GM19043 (cell line): Measurements from ENCODE around the gene PEAK1.

ENCODE experiments used
- ATAC-seq: cut with Tn5 transposase; IDR thresholded peaks from one replicate; pipeline ENCODE4 v1.9.1; 2021; ENCODE audit warnings: low read depth; ENCODE audit not compliant: unreplicated experiment

PEAK1 gene

DNA sequence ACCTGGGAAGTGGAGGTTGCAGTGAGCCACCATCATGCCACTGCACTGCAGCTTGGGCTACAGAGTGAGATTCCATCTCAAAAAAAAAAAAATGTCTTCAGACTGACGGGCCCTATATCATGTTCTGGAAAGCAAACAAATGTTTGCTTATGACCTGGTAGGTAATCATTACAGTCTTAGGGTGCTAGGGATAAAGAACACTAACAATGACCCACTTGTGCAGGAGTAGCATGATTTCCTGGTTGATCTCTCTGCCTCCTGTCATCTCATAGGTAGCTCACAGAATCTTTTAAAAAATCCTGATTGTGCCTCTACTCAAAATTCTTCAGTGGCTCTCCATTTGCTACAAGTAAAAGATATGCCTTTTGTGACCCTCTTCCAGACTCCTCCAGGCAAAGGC is 274.5 kb downstream of the PEAK1 start:
- no peak for ATAC-seq

DNA sequence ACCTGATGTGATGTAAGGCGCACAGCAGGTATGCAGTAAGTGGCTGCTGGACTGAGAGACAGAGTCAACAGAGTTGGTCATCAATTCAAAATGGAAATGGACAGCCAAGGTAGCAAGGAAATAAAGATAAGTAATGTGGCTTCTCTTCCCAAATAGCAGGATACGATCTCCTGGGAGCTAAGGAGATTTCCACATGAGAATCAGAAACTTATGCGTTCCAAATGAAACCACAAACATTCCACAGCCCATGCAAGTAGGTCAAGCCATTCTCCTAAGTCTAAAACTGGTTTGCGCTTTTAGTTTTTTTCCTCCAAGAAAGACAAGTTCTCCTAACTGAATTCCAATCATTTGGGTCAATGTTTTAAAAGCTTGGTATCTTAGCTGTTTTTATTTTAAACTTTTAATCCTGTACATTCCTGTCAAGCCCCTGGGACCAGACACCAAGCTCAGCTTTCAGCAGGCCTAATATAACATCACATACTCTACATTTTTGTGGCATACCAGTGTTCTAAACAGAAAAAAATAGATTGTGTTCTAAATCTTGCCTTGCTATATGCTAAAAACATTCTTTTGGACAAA is 275.3 kb downstream of the PEAK1 start:
- no peak for ATAC-seq

DNA sequence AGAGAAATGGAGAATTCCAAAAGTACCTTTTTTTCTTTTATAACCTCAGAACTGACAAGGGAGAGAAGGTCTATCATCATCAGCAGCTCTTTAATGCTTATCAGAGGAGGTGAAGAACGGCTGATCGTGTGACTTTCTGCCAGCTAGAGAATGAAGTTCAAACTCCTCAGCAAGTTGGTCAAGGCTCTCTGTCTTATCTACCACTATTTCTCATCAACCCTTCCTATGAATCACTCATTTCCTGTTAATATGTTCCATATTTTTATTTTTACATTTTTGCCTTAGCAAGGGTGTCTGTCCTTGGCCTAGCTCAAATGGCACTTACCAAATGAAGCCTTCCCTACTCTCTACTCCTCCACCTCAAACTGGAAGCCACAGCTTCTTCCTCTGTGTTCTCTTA is 275.9 kb downstream of the PEAK1 start:
- ATAC-seq = no peak

DNA sequence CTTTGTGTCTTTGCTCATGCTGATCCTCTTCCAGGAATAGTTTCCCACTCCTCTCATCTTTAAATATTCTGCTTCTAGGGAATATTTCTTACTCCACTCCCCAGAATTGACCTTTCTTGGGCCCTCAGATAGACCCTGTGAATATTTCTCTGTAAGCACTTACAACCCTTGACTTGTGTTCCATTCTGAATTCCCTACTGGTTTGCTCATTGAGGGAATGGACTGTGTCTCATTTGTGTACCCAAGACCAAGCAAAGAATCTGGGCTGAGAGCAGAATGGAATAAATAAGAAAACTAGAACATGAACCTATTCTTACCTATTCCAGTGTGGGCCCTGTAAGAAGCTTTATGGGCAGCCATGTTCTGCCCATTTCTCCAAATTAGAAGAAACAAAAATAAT is 276.3 kb downstream of the PEAK1 start:
- no peak for ATAC-seq

DNA sequence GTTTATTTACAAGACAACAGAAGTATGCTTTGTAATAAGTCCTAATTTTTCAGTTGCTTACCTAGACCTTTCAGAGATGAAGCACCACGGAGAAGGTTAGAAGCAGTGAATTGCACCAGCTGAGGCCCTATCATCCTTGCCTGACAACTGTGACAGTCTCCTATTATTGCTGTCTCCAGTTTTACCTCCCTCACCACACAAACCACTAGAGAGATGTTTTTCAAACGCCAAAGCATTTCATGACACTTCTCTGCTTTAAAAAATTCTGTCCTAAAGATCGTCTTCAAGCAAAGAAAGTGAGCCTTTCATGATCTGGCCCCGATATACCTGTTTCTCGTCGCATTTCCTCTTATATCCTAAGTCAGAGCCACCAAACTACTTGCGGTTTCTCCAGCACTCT is 276.7 kb downstream of the PEAK1 start:
- no peak for ATAC-seq

DNA sequence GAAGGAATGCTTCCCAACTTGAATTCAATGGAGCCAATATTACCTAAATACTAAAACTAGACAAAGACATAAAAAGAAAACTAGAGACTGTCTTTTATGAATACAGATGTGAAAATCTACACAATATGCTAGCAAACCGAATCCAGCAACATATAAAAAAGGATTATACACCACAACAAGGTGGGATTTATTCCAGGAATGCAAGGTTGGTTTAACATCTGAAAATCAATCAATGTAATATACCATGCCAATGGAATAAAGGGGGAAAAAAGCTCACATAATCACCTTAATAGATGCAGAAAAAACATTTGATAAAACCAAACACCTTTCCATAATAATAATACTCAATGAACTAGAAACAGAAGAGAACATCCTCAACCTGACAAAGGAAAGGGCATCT is 279.7 kb downstream of the PEAK1 start:
- no peak for ATAC-seq

DNA sequence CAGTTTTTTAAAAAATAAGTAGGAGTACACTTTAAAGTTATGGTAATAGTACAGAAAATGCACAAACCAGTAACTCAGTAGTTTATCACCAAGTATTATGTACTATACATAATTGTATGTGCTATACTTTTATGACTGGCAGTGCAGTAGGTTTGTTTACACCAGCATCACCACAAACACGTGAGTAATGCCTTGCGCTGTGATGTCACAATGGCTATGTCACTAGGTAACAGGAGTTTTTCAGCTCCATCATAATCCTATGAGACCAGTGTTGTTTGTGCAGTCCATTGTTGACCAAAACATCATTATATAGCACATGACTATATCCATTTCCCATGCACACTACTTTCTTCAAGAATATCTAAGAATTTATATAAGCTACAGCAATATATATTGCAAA is 280.6 kb downstream of the PEAK1 start:
- no peak for ATAC-seq

DNA sequence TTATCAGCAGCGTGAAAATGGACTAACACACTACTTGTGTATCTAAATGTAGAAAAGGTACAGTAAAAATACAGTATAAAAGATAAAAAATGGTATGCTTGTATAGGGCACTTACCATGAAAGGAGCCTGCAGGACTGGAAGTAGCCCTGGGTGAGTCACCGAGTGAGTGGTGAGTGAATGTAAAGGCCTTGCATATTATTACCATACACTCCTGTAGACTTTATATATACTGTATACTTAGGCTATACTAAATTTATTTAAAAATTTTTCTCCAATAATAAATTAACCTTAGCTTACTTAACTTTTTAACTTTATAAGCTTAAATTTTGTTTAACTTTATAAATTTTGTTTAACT is 281.8 kb downstream of the PEAK1 start:
- ATAC-seq = no peak

DNA sequence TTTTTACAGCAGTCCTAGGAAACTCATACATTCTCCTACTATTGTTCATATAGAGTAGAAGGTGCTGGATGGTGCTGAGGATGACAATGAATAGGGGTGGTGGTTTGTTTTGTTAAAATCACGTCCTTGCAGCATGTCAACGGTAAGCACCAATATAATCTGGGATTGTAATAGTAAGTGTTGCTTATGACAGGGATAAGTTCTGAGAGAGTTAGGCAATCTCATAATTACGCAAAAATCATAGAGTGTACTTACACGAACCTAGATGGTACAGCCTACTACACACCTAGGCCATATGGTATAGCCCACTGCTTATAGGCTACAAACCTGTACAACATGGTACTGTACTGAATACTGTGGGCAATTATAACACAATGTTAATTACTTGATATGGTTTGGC is 284.7 kb downstream of the PEAK1 start:
- ATAC-seq = no peak

DNA sequence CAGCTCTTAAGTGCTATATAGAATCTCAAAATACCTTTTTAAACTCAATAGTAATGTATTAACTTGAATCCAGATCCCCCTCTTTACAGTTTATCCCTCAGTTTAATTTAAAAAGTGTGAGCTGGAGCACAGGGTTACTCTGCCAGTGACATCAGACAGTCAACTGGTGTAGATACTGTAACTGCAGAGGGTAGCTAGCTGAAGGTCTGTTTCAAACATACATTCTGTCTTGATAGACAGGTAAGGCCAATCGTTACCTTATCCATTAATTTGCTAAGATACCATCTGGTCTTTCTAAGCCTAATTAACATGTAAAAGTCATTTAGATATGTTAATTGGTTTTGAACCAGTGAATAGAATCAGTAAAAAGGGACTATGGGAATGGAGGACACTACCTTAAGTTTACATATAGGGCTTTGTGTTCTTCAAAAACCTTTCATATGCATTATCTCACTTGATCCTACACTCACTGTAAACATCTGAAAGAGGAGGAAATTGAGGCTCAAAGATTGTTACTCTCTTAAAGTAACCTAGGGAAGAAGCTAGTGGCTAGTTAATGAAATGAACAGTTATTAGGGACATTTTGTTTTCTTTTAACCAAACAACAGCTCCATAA is 289.5 kb downstream of the PEAK1 start:
- ATAC-seq = no peak

DNA sequence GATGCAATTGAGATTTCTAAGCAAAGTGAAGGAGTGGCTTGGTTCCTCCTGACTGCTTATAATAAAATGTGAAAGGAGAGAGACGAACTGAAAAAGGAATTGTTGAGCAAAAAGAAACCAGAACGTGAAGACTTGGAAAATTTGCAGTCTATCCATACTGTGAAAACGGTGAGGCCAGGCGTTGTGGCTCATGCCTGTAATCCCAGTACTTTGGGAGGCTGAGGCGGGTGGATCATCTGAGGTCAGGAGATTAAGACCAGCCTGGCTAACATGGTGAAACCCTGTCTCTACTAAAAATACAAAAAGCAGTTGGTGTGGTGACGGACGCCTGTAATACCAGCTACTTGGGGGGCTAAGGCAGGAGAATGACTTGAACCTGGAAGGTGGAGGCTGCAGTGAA is 292.3 kb downstream of the PEAK1 start:
- no peak for ATAC-seq

DNA sequence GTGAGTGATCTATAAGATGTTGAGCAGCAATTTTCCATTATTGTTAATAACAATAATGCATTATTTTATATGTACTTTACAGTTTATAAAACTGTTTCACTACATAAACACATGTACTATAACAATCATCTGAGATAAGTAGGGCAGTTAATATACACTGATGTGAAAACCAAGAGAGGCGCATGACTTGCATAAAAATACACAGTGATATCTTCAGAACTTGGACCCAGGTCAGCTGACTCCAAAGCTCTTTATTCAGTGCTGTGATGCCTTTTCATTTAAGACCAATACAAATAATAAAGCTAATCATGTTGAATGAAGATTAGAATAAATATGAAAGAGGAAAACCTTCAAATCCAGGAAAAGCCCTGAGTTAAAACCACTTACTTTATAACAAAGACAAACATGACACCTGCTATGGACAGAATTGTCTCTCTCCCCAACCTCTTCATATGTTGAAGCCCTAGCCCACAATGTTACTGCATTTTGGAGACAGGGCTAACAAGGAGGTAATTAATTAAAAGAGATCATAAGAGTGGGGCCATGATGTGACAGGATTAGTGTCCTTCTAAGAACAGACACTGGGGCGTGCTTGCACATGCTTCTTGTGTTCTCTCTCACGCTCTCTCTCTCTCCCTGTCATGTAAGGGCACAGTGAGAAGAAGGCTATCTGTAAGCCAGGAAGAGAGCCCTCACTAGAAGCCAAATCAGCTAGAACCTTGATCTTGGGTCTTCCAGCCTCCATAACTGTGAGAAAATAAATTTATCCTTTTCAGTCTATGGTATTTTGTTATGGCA is 293.2 kb downstream of the PEAK1 start:
- no peak for ATAC-seq

DNA sequence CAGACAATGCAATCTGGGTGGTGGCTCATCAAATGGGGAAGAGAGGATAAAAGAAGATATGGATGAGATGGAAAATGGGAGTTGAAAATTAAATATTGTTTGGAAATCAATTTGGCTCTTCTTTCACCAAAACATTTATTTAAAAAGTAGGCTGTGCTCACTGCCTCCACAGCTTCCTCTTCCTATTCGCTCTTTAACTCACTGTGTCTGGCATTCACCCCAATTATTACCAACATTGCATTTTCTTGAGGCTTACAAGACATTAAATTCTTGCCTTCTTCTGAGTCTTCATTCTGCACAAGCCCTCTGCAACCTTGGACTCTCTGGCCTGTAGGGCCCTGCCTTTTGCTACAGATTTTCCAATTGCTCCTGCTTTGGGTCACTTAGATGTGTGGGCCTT is 296.1 kb downstream of the PEAK1 start:
- no peak for ATAC-seq

DNA sequence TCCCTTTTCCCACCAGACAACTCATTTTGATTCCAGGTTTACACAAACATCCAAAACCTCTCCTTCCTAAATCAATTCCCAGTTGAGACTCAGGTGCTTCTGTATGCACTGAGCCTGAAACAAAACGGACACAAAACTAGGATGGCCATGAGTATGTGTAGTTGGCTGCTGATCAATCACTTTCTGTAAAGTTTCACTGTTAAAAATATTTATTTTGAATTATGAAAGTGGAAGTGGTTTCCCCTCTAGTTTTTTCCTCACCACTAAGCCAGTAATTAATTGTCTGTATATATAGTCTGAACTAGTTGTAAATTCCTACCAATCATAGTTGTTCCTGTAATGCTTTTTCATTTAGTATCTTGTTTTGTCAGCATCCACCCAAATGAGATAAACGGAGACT is 297.3 kb downstream of the PEAK1 start:
- ATAC-seq = no peak

DNA sequence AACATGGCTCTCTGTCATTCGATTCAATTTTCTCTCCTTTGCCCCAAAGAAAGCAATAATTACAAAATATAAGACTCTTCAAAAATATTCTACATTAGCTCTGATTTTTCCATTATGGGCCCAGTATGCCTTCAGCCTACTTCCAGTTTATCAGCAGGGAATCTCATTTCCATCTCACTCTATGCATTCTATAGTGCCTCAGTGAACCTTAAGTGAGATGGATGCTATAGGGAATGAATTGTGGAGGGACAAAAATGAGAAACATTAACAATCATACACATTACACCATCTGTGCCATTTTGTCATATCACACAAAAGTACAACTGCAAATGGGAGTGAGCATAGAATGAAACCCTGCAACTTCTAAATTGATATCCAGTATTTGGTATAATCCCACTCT is 298.3 kb downstream of the PEAK1 start:
- ATAC-seq = no peak

DNA sequence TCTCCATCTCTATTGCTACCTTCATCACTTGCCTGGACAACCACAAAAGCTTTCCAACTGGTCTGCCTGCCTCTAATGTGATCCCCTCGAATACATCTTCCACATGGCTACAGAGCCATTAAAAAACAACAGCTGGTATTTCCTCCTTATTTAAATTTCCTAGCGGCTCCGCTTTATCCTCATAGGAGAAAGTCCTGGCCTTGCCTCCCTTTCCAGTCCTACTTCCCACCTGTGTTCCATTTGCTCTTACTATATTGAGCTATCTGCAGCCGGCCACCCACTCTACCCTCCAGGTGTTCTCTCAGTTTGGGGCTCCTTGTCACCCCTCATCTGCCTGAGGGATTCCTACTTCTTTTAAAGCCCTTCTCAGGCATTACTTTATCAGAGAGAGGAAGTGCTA is 299.3 kb downstream of the PEAK1 start:
- ATAC-seq = no peak

DNA sequence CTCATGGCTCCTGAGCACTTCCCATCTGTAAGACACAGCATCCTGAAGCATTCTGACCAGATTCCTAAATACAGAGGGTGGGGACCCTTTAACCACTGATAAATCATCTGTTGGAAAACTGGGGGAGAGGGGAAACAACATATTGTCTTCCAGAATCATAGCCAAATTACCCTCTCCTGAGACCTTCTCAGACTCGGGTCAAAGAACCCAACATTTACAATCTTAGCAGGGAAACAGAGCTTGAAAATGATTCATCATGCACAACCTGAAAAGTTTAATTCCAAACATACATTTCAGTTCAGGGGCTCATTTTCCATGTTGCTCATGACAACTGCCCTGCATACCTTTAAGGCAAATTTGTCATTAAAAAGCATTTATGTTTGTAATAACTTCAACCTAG is 300.5 kb downstream of the PEAK1 start:
- no peak for ATAC-seq

DNA sequence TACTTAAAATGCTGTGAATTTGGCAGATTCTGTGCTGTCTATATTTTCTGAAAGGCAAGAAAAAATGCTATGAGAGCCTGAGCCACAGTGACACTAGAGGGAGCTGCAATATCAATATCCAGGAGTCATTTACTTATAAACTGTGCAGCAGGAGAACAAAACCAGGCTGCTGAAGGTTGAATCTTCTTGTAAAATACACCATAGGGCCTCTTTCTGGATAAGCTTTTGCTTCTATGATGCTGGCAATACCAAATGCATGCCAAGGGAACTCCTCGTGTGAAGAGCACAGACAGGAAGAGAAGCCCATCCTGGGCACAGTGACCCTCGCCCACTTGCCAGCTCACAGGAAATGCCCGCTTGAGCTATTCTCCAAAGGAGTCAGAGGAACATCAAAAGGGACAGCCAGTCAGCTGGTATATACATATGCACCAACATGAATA is 301.0 kb downstream of the PEAK1 start:
- ATAC-seq = no peak

DNA sequence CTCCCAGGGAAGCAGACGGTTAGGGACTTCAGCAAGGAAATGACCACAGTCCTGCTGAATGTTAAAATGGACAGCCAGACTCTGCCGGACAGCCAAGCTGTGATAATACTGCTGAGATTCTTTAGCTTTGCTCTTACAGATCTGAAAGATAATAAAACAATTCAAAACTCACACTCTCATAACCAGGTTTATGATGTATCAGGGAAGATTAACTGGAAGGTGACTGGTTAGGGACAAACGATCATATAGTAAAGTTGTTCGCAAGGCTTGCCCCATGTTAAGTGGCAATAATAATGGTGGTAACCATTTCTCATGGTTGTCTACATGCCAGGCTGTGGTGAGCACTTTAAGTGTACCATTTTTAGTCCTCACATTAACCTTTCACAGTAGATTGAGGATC is 304.7 kb downstream of the PEAK1 start:
- no peak for ATAC-seq

DNA sequence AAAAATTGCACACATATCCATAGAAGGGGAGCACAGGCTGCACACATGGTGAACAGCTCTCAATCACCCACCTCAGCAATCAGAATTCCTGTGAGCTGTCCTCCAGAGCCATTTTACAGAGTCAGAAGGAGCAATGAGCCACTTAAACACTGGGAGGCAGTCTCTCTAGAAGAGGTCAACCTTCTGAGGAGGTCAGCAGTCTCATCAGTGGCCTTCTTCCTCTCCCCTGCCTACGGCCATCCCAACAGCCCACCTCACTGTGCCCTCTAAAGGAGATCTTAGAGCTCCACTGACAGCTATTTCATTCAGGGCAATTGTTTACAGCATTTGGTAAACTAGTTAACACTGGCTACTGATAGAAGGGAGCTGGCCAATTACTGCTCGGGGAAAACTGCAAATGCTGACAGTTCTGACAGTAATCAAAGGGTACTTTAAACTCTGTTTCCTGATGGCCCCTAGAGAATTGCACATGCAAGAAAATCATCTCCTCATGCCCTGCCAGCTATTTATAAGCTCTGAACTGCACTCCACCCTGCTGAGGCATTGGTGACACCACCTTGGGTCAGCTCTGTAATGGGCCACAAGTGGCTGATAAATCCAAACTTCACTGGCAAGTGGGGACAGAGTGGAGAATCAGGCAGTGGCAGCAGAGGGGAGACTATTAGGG is 306.9 kb downstream of the PEAK1 start:
- no peak for ATAC-seq

DNA sequence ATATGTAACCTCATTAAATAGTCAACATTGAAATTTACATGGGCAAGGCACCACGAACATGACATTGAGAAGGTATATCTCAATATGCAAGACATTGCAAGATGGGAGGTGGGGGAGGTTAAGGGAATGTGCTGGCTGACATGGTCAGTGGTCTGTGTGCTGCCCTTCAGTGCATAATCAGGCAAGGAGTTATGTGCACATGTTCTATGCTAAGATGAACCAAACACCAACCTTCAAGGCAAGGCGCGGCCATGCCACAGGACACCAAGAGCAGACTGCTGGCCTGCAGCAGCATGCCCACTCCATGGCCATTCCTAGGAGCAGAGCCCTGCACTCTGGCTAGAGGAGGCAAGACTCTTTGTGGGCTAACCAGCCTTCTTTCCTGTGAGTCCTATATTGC is 308.1 kb downstream of the PEAK1 start:
- ATAC-seq = no peak
